GM19468 (cell line): ENCODE results near the gene TBC1D9B.

Experiments used
- ATAC-seq: cut with Tn5 transposase; IDR thresholded peaks from one replicate; pipeline ENCODE4 v1.9.1; 2021; ENCODE audit warnings: mild to moderate bottlenecking, moderate library complexity, moderate number of reproducible peaks; ENCODE audit not compliant: unreplicated experiment; ENCODE audit errors: extremely low read depth

The TBC1D9B gene

GRCh38 chr5:179887095-179887494 is 20.6 kb downstream of the TBC1D9B start:
- no peak for ATAC-seq

- ATAC-seq: no peak
Observed at GRCh38 chr5:179886190-179886911, 21.3 kb downstream of the TBC1D9B start.

- ATAC-seq: no peak
Observed at GRCh38 chr5:179885491-179886090, 22.1 kb downstream of the TBC1D9B start.

GRCh38 chr5:179883163-179883562 is 24.5 kb downstream of the TBC1D9B start:
- no peak for ATAC-seq

- no peak for ATAC-seq
Observed at GRCh38 chr5:179882338-179882737, 25.4 kb downstream of the TBC1D9B start.

GRCh38 chr5:179880848-179881590 is 26.7 kb downstream of the TBC1D9B start:
- no peak for ATAC-seq

GRCh38 chr5:179880066-179880650 is 27.5 kb downstream of the TBC1D9B start:
- ATAC-seq: no peak

GRCh38 chr5:179879690-179880010 is 28.0 kb downstream of the TBC1D9B start:
- ATAC-seq: no peak

- no peak for ATAC-seq
Observed at GRCh38 chr5:179879003-179879689, 28.6 kb downstream of the TBC1D9B start.

GRCh38 chr5:179878222-179879002 is 29.3 kb downstream of the TBC1D9B start:
- ATAC-seq: no peak

GRCh38 chr5:179876610-179876952 is 31.1 kb downstream of the TBC1D9B start:
- ATAC-seq: no peak

- no peak for ATAC-seq
Observed at GRCh38 chr5:179875741-179876609, 31.7 kb downstream of the TBC1D9B start.

GRCh38 chr5:179874536-179875292 is 33.0 kb downstream of the TBC1D9B start:
- no peak for ATAC-seq

GRCh38 chr5:179874136-179874535 is 33.6 kb downstream of the TBC1D9B start:
- ATAC-seq: no peak

GRCh38 chr5:179873588-179874110 is 34.0 kb downstream of the TBC1D9B start:
- ATAC-seq: no peak

- no peak for ATAC-seq
Observed at GRCh38 chr5:179872828-179873575, 34.7 kb downstream of the TBC1D9B start.
